B cell (primary cell): ENCODE data around the gene CEACAM16. TPM values are rescaled to one million over a fixed set of nuclear protein-coding genes. Genes with fewer than 3 reads are reported as not detected.

Experiments
- ATAC-seq: fragments of 200-7000 bp; cut with Tn5 transposase; one replicate; pipeline ENCODE4 v1.10.0; 2021; ENCODE audit warnings: low read depth, mild to moderate bottlenecking, moderate number of reproducible peaks, moderate library complexity
- CTCF ChIA-PET: fragments of 350-600 bp; sonication (Branson Sonifier 250); formaldehyde crosslinking; loops from one replicate; lab custom pipeline; 2021; ENCODE audit warnings: antibody characterized with exemption, inconsistent platforms; lab: Charles Lee
- POLR2A ChIA-PET: fragments of 350-600 bp; sonication (Branson Sonifier 250); formaldehyde crosslinking; loops from one replicate; lab custom pipeline; 2021; ENCODE audit warnings: antibody characterized with exemption; lab: Charles Lee
- DNase-seq: peaks from one replicate; pipeline ENCODE4 v3.0.0; 2013
- H2AFZ ChIP-seq: 2 replicates; pipeline ENCODE4 v1.6.1; 2012; ENCODE audit warnings: mild to moderate bottlenecking, low read depth, low read length; ENCODE audit not compliant: insufficient read depth, poor library complexity, severe bottlenecking
- H3K27ac ChIP-seq, 2 donors: 1 replicate in 1 of 2; 2 replicates in 1 of 2; pipeline ENCODE4 v1.5.1; 2012 to 2013; ENCODE audit warnings: low read length in 2 of 2, mild to moderate bottlenecking in 2 of 2, moderate library complexity in 1 of 2
- H3K27me3 ChIP-seq, 4 experiments: fragments of 200-600 bp in 1 of 4; sonication (generic) in 1 of 4; replicated peaks in 1 of 4; 1 replicate in 2 of 4; 2 replicates in 2 of 4; pipeline versions ENCODE4 v1.6.1 to v1.7.0; 2013 to 2016; ENCODE audit warnings: low read length in 3 of 4, mild to moderate bottlenecking in 2 of 4, mixed read lengths in 1 of 4, moderate library complexity in 1 of 4; ENCODE audit not compliant: insufficient read depth in 4 of 4, control insufficient read depth in 3 of 4; ENCODE audit errors: control extremely low read depth in 1 of 4
- H3K36me3 ChIP-seq, 2 experiments: replicated peaks in 1 of 2; 1 replicate in 1 of 2; 2 replicates in 1 of 2; pipeline versions ENCODE4 v1.6.1 to v1.7.1; 2013; ENCODE audit warnings: low read length in 1 of 2; ENCODE audit not compliant: insufficient read depth in 2 of 2, control insufficient read depth in 1 of 2; ENCODE audit errors: control extremely low read depth in 1 of 2, extremely low read depth in 1 of 2
- H3K4me1 ChIP-seq, 2 donors: fragments of 200-600 bp in 1 of 2; sonication (generic) in 1 of 2; 1 replicate in 1 of 2; 2 replicates in 1 of 2; pipeline versions ENCODE4 v1.5.1 to v1.6.1; 2013 to 2017; ENCODE audit warnings: low read length in 2 of 2; ENCODE audit not compliant: control insufficient read depth in 2 of 2, insufficient read depth in 2 of 2
- H3K4me2 ChIP-seq: replicated peaks from 2 replicates; pipeline ENCODE3; 2012; ENCODE audit warnings: mild to moderate bottlenecking, low read depth, low read length; ENCODE audit not compliant: poor library complexity, severe bottlenecking
- H3K4me3 ChIP-seq, 5 experiments: fragments of 200-600 bp in 1 of 5; sonication (generic) in 1 of 5; 1 replicate in 3 of 5; 2 replicates in 2 of 5; pipeline versions ENCODE4 v1.5.1 to v1.7.0; 2011 to 2016; ENCODE audit warnings: low read length in 4 of 5, mild to moderate bottlenecking in 4 of 5, low read depth in 2 of 5, control low read depth in 1 of 5, moderate library complexity in 1 of 5; ENCODE audit not compliant: insufficient read depth in 1 of 5; ENCODE audit errors: control extremely low read depth in 1 of 5, extremely low read depth in 1 of 5
- H3K79me2 ChIP-seq: fragments of 200-600 bp; sonication (generic); one replicate; pipeline ENCODE4 v1.6.0; 2016; ENCODE audit warnings: low read length; ENCODE audit not compliant: control insufficient read depth, insufficient read depth
- H3K9ac ChIP-seq: fragments of 200-600 bp; sonication (generic); 2 replicates; pipeline ENCODE4 v1.6.1; 2017; ENCODE audit warnings: mild to moderate bottlenecking, low read length, moderate library complexity
- H3K9me3 ChIP-seq, 3 donors: one replicate each; pipeline versions ENCODE4 v1.6.1 to v1.7.1; 2013; ENCODE audit warnings: low read length in 2 of 3; ENCODE audit not compliant: control insufficient read depth in 2 of 3, insufficient read depth in 1 of 3; ENCODE audit errors: control extremely low read depth in 1 of 3
- H4K20me1 ChIP-seq: 2 replicates; pipeline ENCODE4 v1.6.0; 2012; ENCODE audit warnings: mild to moderate bottlenecking, low read length; ENCODE audit not compliant: insufficient read depth, control insufficient read depth, poor library complexity, severe bottlenecking
- H3K27ac Mint-ChIP-seq: one replicate; pipeline ENCODE4 v1.8.0; 2021; ENCODE audit warnings: mixed read lengths
- H3K27me3 Mint-ChIP-seq: one replicate; pipeline ENCODE4 v1.8.0; 2021; ENCODE audit warnings: mixed read lengths
- H3K4me1 Mint-ChIP-seq: one replicate; pipeline ENCODE4 v1.8.0; 2021; ENCODE audit warnings: mixed read lengths
- H3K4me3 Mint-ChIP-seq: one replicate; pipeline ENCODE4 v1.8.0; 2021; ENCODE audit warnings: mixed read lengths
- H3K9me3 Mint-ChIP-seq: one replicate; pipeline ENCODE4 v1.8.0; 2022; ENCODE audit warnings: mixed read lengths; ENCODE audit not compliant: insufficient read depth
- CTCF ChIP-seq: fragments of 200-600 bp; IDR thresholded peaks from one replicate; pipeline ENCODE4 v1.8.0; 2022; ENCODE audit warnings: antibody characterized with exemption, mild to moderate bottlenecking
- EZH2 ChIP-seq: IDR thresholded peaks from 2 replicates; pipeline ENCODE4 v1.6.1; 2012; ENCODE audit warnings: borderline replicate concordance, low read depth, mild to moderate bottlenecking, moderate library complexity, low read length; ENCODE audit not compliant: insufficient read depth, poor library complexity, severe bottlenecking
- WGBS: methylation state at CpG from one replicate; pipeline ENCODE4 v1.1.5; 2013; ENCODE audit warnings: missing lambda C conversion rate; ENCODE audit not compliant: insufficient coverage; 5-methylcytosine and 5-hydroxymethylcytosine counted together
- intact Hi-C: fragments of 100-400 bp; cut with micrococcal nuclease; formaldehyde crosslinking; loops from one replicate; pipeline ENCODE4 v1.10.0; 2022
- polyA plus RNA-seq: library from polyadenylated mRNA; depleted of rRNA; stranded (reverse); fragments of >200 nt; gene quantifications from 2 replicates; pipeline ENCODE4 v1.2.3, GENCODE V29; 2012
- total RNA-seq, 2 donors: library from RNA; stranded (reverse); fragments of 120-200 nt in 1 of 2; gene quantifications; 1 replicate in 1 of 2; 2 replicates in 1 of 2; pipeline versions ENCODE4 v1.2.3 to v1.2.4, GENCODE V29; 2013 to 2022

Gene CEACAM16
- total and polyA plus RNA-seq, 2 donors (not counting 1 experiment from before 2014, with no cell fraction given) = not detected

GRCh38 chr19:44726465-44726864, 27.5 kb downstream of the CEACAM16 start:
- peak overlapping the region; percentile 26 for H3K27ac Mint-ChIP-seq
- Histone ChIP-seq H3K4me1 (peaks cover 42 to 65% of the 10 kb centered on the region in 2 donors), H4K20me1 (no peaks in the 10 kb centered on the region), H2AFZ (no peak overlapping the region), H3K36me3 (no peaks in the 10 kb centered on the region), H3K27me3 (no peaks in the 10 kb centered on the region), H3K9ac (no peak overlapping the region), H3K27ac (no peak overlapping the region), H3K79me2 (no peaks in the 10 kb centered on the region), H3K9me3 (no peaks in the 10 kb centered on the region), H3K4me3 (no peak overlapping the region), H3K4me2 (no peak overlapping the region)
- H3K9me3 Mint-ChIP-seq = no peaks in the 10 kb centered on the region
- no peak for ATAC-seq
- ChIA-PET CTCF (interaction anchor here (0.6 to 11.7 kb wide), 5 partner anchors 25 to 1621 kb away, joined by 3 to 591 read pairs (median 5); partner anchors contain the start of genes BCL3 and CBLC), POLR2A (interaction anchor here (0.7 kb wide), 3 partner anchors 22 to 37 kb away, joined by 3 to 4 read pairs (median 3); no protein-coding TSS in a partner anchor)
- no peaks in the 10 kb centered on the region for H3K27me3 Mint-ChIP-seq
- intact Hi-C loops = loop anchor here (10.0 kb wide), 1 partner anchor 118 kb away; the partner anchor contains the start of gene NECTIN2
- H3K4me1 Mint-ChIP-seq = peaks cover 54% of the 10 kb centered on the region
- 94% methylated on average over 6 of the region's 12 CpGs for WGBS
- DNase-seq = no peak
- no peak for TF ChIP-seq EZH2
- TF ChIP-seq CTCF = no peak
- no peak overlapping the region for H3K4me3 Mint-ChIP-seq

GRCh38 chr19:44728178-44728577, 29.2 kb downstream of the CEACAM16 start:
- Histone ChIP-seq H3K4me3 (no peak overlapping the region), H3K4me2 (peak overlapping the region; percentile 14), H2AFZ (no peak overlapping the region), H3K79me2 (no peaks in the 10 kb centered on the region), H3K9me3 (no peaks in the 10 kb centered on the region), H3K36me3 (no peaks in the 10 kb centered on the region), H3K27me3 (no peaks in the 10 kb centered on the region), H3K9ac (no peak overlapping the region), H3K4me1 (peaks cover 32 to 53% of the 10 kb centered on the region in 2 donors), H4K20me1 (no peaks in the 10 kb centered on the region), H3K27ac (no peak overlapping the region)
- Mint-ChIP-seq H3K9me3 (no peaks in the 10 kb centered on the region), H3K27me3 (no peaks in the 10 kb centered on the region), H3K4me3 (peak overlapping the region; percentile 45), H3K27ac (peak overlapping the region; percentile 50), H3K4me1 (peaks cover 42% of the 10 kb centered on the region)
- no peak for ATAC-seq
- ChIA-PET POLR2A (no interaction called here), CTCF (interaction anchor here (0.9 to 11.7 kb wide), 4 partner anchors 25 to 55 kb away, joined by 4 to 591 read pairs (median 4); partner anchors contain the start of gene CBLC)
- intact Hi-C loops = loop anchor here (10.0 kb wide), 1 partner anchor 117 kb away; the partner anchor contains the start of gene NECTIN2
- TF ChIP-seq EZH2 (no peak), CTCF (no peak)
- 66% methylated on average over 2 of the region's 6 CpGs for WGBS
- no peak for DNase-seq
